ENCODE measurements around the gene RAB3IL1.

The RAB3IL1 gene

DNA sequence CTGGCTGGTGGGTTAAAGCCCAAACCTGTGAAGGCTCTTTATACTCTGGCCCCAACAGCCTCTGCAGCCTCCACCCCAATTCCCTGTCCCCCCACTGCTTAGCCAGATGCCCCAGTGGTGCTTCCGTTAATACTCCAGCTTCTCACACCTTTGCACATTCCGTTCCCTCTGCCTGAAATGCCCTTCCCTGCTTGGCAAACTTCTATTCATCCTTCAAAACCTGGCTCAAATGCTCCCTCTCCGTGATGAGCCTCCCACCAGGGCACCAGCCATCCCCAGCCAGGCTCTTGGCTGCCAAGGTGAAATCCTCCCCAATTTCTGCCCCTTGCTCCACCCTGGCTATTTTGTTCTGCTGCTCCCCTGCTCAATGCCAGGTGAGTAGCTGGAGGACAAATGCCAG is 13.5 kb downstream of the RAB3IL1 start:
- no peak overlapping the region for H3K4me3 ChIP-seq (ENCODE audit: low read length)
- DNase-seq (ENCODE audit: low read depth): no peak
- TF ChIP-seq, protein P1, sequence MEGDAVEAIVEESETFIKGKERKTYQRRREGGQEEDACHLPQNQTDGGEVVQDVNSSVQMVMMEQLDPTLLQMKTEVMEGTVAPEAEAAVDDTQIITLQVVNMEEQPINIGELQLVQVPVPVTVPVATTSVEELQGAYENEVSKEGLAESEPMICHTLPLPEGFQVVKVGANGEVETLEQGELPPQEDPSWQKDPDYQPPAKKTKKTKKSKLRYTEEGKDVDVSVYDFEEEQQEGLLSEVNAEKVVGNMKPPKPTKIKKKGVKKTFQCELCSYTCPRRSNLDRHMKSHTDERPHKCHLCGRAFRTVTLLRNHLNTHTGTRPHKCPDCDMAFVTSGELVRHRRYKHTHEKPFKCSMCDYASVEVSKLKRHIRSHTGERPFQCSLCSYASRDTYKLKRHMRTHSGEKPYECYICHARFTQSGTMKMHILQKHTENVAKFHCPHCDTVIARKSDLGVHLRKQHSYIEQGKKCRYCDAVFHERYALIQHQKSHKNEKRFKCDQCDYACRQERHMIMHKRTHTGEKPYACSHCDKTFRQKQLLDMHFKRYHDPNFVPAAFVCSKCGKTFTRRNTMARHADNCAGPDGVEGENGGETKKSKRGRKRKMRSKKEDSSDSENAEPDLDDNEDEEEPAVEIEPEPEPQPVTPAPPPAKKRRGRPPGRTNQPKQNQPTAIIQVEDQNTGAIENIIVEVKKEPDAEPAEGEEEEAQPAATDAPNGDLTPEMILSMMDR (conservative IDR thresholded peaks at IDR 0.05; ENCODE audit: low read length): no peak

DNA sequence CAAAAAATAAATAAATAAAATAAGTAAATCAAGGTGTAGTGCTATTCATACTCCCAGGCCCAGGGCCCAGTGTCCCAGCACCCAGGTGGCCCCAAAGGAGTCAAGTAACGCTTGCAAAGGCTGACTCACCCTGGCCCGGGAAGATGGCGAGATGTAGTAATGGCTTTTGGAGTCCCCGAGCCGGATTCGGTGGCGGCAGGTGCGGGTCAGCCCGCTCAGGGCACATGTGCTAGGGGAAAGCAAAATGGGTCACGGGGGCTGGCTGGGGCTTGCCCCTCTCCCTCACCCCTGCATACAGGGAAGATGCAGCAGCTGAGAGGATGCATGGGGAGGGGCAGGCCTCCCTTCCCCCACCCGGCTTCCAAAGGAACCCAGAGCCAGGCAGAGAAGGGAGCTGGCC is 15.1 kb downstream of the RAB3IL1 start:
- no peak overlapping the region for H3K4me3 ChIP-seq (ENCODE audit: low read length)
- no peak for DNase-seq (ENCODE audit: low read depth)
- TF ChIP-seq, protein P1 (conservative IDR thresholded peaks at IDR 0.05; ENCODE audit: low read length): no peak

DNA sequence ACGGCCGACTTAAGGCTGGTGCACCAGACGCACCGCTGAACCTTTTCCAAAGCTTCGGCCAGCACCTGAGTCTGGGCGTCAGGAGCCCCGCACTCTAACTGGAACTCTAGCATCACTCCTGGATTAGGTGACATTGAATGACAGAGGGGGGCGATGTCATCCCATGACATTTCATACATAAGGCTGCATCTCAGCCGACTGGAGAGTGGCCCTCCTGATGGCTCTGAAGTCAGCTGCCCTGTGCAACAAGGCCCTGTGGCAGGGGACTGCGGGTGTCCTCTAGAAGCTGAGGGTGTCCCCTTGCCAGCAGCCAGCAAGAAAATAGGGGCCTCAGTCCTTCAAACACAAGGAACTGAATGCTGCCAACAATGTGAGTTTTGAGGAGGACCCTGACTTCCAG is 16.0 kb downstream of the RAB3IL1 start:
- no peak for DNase-seq (ENCODE audit: low read depth)

DNA sequence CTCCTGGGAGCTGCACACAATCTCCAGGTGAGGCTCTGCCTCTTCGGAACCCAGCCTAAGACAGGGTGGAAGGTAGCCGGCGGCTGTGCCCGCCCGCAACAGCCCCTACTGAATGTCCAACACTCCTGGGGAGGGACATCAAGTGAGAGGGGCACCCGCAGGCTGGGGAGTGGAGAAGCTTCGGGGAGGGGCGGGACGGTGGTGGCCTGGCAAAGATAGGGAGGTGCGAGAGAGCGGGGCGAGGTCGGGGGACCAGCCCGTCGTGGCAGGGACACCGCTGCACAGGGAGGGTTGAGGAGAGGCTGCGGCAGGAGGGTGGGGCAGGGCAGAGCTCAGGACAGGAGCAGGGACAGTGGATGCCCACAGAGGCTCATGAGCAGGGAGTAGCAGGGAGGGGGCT is 17.1 kb downstream of the RAB3IL1 start:
- TF ChIP-seq, protein P1 (conservative IDR thresholded peaks at IDR 0.05; ENCODE audit: low read length): no peak
- no peak overlapping the region for H3K4me3 ChIP-seq (ENCODE audit: low read length)
- DNase-seq (ENCODE audit: low read depth): no peak

More for the DNA sequence above, 16.0 kb downstream of the RAB3IL1 start:
- H3K4me3 ChIP-seq (ENCODE audit: low read length): no peak overlapping the region
- TF ChIP-seq, protein P1 (conservative IDR thresholded peaks at IDR 0.05; ENCODE audit: low read length): no peak

DNA sequence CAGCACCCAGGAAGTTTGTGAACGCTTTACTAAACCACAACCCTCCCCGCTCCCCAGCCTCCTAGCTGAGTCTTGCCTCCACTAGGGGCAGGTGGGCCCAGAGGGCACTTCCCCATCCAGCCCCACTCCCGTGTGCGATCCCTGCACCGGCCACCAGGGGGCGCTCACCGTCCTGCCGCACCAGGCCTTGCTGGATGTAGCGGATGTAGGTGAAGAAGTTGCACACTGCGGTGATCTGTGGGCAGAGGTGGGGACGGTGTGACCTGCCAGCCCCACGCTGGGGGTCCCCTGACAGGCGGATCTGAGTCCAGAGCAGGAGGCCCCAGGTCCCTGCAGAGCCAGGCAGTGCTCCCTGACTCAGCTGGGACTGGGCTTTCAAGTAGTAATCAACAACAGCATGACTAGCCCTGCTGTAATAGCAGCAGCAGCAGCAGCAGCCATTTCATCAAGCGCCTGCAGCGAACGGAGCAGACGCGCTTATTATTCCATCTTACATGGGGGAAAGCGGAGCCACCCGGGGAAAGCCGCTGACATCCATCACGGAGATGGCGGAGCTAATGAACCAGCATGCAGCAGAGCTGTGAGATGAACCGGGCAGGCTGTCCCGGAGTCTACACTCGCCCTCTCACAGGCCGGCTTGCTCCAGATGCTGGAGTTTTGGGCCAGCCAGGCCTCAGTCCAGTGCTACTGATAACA is 18.1 kb downstream of the RAB3IL1 start:
- DNase-seq (ENCODE audit: low read depth): peak; percentile 58
- no peak overlapping the region for H3K4me3 ChIP-seq (ENCODE audit: low read length)
- TF ChIP-seq, protein P1 (conservative IDR thresholded peaks at IDR 0.05; ENCODE audit: low read length): peak; percentile 95

DNA sequence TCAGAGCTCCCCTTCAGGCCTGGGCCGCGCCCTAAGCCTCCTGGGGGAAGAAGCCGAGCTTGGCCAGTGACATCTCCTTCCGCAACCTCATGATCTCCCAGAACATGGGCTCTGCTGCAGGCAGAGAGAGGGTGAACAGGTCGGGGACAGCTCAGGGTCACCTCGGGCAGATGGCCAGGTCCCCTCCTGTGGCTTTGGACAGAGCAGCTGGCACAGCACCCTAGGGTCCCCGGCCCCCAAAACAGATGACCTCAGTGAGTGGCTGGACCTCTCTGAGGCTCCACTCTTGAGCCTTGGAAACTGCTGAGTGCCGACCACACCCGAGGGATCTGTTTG is 19.2 kb downstream of the RAB3IL1 start:
- no peak for DNase-seq (ENCODE audit: low read depth)
- no peak overlapping the region for H3K4me3 ChIP-seq (ENCODE audit: low read length)
- TF ChIP-seq, protein P1 (conservative IDR thresholded peaks at IDR 0.05; ENCODE audit: low read length): no peak

DNA sequence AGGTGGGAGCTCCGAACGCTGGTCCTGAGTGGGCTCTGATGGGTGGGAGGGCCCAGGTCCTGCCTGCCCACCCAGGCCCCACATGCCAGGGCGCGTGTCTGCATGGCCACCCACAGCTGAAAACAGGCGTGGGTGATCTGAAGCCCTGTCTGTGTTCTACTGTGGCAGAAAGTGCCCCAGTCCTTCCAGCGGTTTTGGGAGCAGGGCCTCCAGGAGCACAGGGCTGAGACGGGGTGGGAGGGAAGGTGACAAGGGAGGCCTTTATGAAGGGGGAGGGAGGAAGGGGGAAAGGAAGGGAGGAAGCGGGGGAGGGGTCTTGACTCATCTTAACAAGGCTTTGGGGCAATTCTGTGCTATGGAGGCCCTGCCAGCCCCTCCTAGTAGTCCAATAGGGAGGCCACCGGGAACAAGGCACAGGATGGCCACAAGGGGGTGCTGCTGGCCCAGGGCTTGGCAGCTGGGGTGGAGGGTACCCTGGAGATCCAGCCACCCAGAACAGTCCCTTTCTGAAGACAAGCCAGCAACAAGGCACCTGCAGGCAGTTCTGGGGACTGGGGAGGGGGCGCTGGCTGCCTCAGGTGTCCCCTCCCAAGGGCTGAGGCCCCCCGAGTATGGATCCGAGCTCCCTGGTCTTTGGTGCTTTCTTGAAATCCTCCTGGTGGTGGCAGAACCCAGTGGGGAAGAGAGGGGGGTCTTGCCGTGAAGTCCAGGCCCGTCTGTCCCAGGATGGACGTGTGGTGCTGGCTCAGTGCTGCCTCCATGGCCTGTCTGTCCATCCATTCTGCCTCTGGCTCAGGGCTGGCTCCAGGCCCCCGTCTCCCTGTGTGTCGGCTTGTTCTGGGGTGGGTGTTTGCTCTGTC is 19.7 kb downstream of the RAB3IL1 start:
- H3K4me3 ChIP-seq (ENCODE audit: low read length): no peak overlapping the region
- peak; percentile 55 for DNase-seq (ENCODE audit: low read depth)
- TF ChIP-seq, protein P1 (conservative IDR thresholded peaks at IDR 0.05; ENCODE audit: low read length): peak; percentile 87

Data from AG10803 (cell line).